Uterus (tissue), 4 donors: Measurements from ENCODE around the gene SIRT4. TPM values are rescaled to one million over a fixed set of nuclear protein-coding genes. Genes with fewer than 3 reads are reported as not detected.

Experiments used
- DNase-seq, 2 donors: peaks; one replicate each; pipeline ENCODE4 v3.0.0-alpha.2; 2019 to 2020
- H3K27ac ChIP-seq, 2 donors: fragments of 200-600 bp; sonication (generic); 1 replicate in 1 of 2; 2 replicates in 1 of 2; pipeline ENCODE4 v1.5.1; 2016 to 2018
- H3K27me3 ChIP-seq, 2 donors: fragments of 200-600 bp; sonication (generic); one replicate each; pipeline ENCODE4 v1.5.1; 2018 to 2019; ENCODE audit warnings: control low read depth in 1 of 2
- H3K36me3 ChIP-seq, 2 donors: fragments of 200-600 bp; sonication (generic); one replicate each; pipeline ENCODE4 v1.5.1; 2019; ENCODE audit warnings: control low read depth in 1 of 2
- H3K4me1 ChIP-seq, 2 donors: fragments of 200-600 bp; sonication (generic); one replicate each; pipeline ENCODE4 v1.5.1; 2018 to 2019; ENCODE audit warnings: control low read depth in 1 of 2
- H3K4me3 ChIP-seq, 2 donors: fragments of 200-600 bp; sonication (generic); 1 replicate in 1 of 2; 2 replicates in 1 of 2; pipeline ENCODE4 v1.5.1; 2018 to 2019; ENCODE audit warnings: mild to moderate bottlenecking in 1 of 2
- H3K9me3 ChIP-seq, 2 donors: fragments of 200-600 bp; sonication (generic); one replicate each; pipeline ENCODE4 v1.5.1; 2019; ENCODE audit warnings: control low read depth in 1 of 2
- CTCF ChIP-seq, 4 experiments: fragments of 200-600 bp in 2 of 4; fragments of 450-650 bp in 2 of 4; sonication (generic) in 2 of 4; IDR thresholded peaks; one replicate each; pipeline ENCODE4 v1.5.1; 2016 to 2019; ENCODE audit warnings: antibody characterized with exemption in 4 of 4, mild to moderate bottlenecking in 2 of 4, moderate library complexity in 1 of 4
- POLR2A ChIP-seq, 2 donors: fragments of 450-650 bp; IDR thresholded peaks; one replicate each; pipeline ENCODE4 v1.6.1; 2016; ENCODE audit warnings: antibody characterized with exemption in 2 of 2, mild to moderate bottlenecking in 1 of 2, moderate library complexity in 1 of 2
- intact Hi-C: fragments of 100-400 bp; cut with DNase I; formaldehyde crosslinking; loops from one replicate; pipeline ENCODE4 v1.15.1; 2023; ENCODE audit warnings: low total_unique reads
- total RNA-seq, 4 donors: library from RNA; depleted of rRNA in 3 of 4; stranded (reverse); fragments of >200 nt in 3 of 4; gene quantifications; one replicate each; pipeline versions ENCODE4 v1.1.0 to v1.2.4, GENCODE V29; 2014 to 2023
- donor health status: DM: yes; HTN: yes; CAD: no.

The SIRT4 gene
- total RNA-seq, 4 donors from 2014 or later, result 1.2 to 4.1 (median 1.5) TPM; not detected in 1

GRCh38 chr12:120346681-120347080 is 44.6 kb downstream of the SIRT4 start:
- no peak overlapping the region for H3K4me3 ChIP-seq

GRCh38 chr12:120347766-120348165 is 45.6 kb downstream of the SIRT4 start:
- TF ChIP-seq CTCF (IDR thresholded peaks at IDR 0.05) (no peak), POLR2A (IDR thresholded peaks at IDR 0.05) (no peak)

More at GRCh38 chr12:120346681-120347080, 44.6 kb downstream of the SIRT4 start:
- no peak for DNase-seq
- no peaks in the 10 kb centered on the region for H3K4me1 ChIP-seq
- TF ChIP-seq POLR2A (IDR thresholded peaks at IDR 0.05) (no peak), CTCF (IDR thresholded peaks at IDR 0.05) (no peak)
- intact Hi-C loops, result no loop called here
- H3K9me3 ChIP-seq, result no peaks in the 10 kb centered on the region
- no peaks in the 10 kb centered on the region for H3K27me3 ChIP-seq
- H3K36me3 ChIP-seq, result no peaks in the 10 kb centered on the region
- H3K27ac ChIP-seq, result no peak overlapping the region

GRCh38 chr12:120350576-120351350 is 48.6 kb downstream of the SIRT4 start:
- no peak overlapping the region for H3K27ac ChIP-seq
- H3K27me3 ChIP-seq, result no peaks in the 10 kb centered on the region
- no peaks in the 10 kb centered on the region for H3K4me1 ChIP-seq
- H3K36me3 ChIP-seq, result no peaks in the 10 kb centered on the region
- no peak for TF ChIP-seq POLR2A (IDR thresholded peaks at IDR 0.05)
- no peak for TF ChIP-seq CTCF (IDR thresholded peaks at IDR 0.05)
- H3K9me3 ChIP-seq, result no peaks in the 10 kb centered on the region
- intact Hi-C loops, result no loop called here
- no peak overlapping the region for H3K4me3 ChIP-seq
- DNase-seq, result no peak

More at GRCh38 chr12:120347766-120348165, 45.6 kb downstream of the SIRT4 start:
- Histone ChIP-seq H3K4me3 (no peak overlapping the region), H3K36me3 (no peaks in the 10 kb centered on the region), H3K27ac (no peak overlapping the region), H3K9me3 (no peaks in the 10 kb centered on the region), H3K27me3 (no peaks in the 10 kb centered on the region), H3K4me1 (no peaks in the 10 kb centered on the region)
- no peak for DNase-seq
- intact Hi-C loops, result no loop called here

- intact Hi-C loops, result no loop called here
- no peak overlapping the region for H3K27ac ChIP-seq
Measured at GRCh38 chr12:120352117-120352516, 50.0 kb downstream of the SIRT4 start.

More at GRCh38 chr12:120352117-120352516, 50.0 kb downstream of the SIRT4 start:
- Histone ChIP-seq H3K36me3 (no peaks in the 10 kb centered on the region), H3K27me3 (no peaks in the 10 kb centered on the region), H3K4me1 (no peaks in the 10 kb centered on the region), H3K9me3 (no peaks in the 10 kb centered on the region), H3K4me3 (no peak overlapping the region)
- no peak for DNase-seq
- TF ChIP-seq CTCF (IDR thresholded peaks at IDR 0.05), result no peak
- no peak for TF ChIP-seq POLR2A (IDR thresholded peaks at IDR 0.05)
